GM23248 (cell line): Measurements from ENCODE around the gene ADGRV1.

Source experiments
- EZH2 ChIP-seq: fragments of 200-600 bp; sonication (generic); IDR thresholded peaks from 2 replicates; pipeline ENCODE4 v1.6.1; 2018; ENCODE audit warnings: antibody characterized with exemption, mild to moderate bottlenecking; ENCODE audit not compliant: insufficient read depth, poor library complexity, severe bottlenecking
- EZH2phosphoT487 ChIP-seq: fragments of 200-600 bp; sonication (generic); IDR thresholded peaks from 2 replicates; pipeline ENCODE4 v1.6.1; 2018; ENCODE audit warnings: antibody characterized with exemption, moderate library complexity, mild to moderate bottlenecking, low read depth; ENCODE audit not compliant: insufficient read depth

- TF ChIP-seq EZH2 = no peak
- TF ChIP-seq EZH2phosphoT487 = no peak
Measured at GRCh38 chr5:90940227-90940995, 381.8 kb downstream of the ADGRV1 start.
